H1 (cell line): ENCODE results near the gene PGAP3. TPM values are rescaled to one million over a fixed set of nuclear protein-coding genes. Genes with fewer than 3 reads are reported as not detected.

Experiments used
- CTCF ChIA-PET: fragments of 300-600 bp; sonication (Branson Sonifier 250); formaldehyde crosslinking; loops from one replicate; lab custom pipeline; 2021; ENCODE audit not compliant: partially characterized antibody; lab: Charles Lee
- POLR2A ChIA-PET: fragments of 300-600 bp; sonication (Branson Sonifier 250); formaldehyde crosslinking; loops from one replicate; lab custom pipeline; 2021; ENCODE audit warnings: inconsistent platforms; ENCODE audit not compliant: partially characterized antibody; lab: Charles Lee
- DNase-seq, 2 experiments: peaks; one replicate each; pipeline versions ENCODE4 v3.0.0 to v3.0.0-alpha.2; 2010 to 2022; ENCODE audit warnings: low spot score in 2 of 2, low read depth in 1 of 2, mixed read lengths in 1 of 2
- FAIRE-seq: peaks from 2 replicates; lab custom pipeline; 2011; peaks lifted over from hg19 to GRCh38; lab: Jason Lieb, UNC
- H2AFZ ChIP-seq: 2 replicates; pipeline ENCODE4 v1.8.1; 2012; ENCODE audit warnings: low read length, inconsistent platforms
- H2AK5ac ChIP-seq: 2 replicates; pipeline ENCODE4 v1.6.1; 2013; ENCODE audit warnings: low read depth, low read length
- H2BK120ac ChIP-seq: replicated peaks from 2 replicates; pipeline ENCODE3; 2013; ENCODE audit warnings: low read depth, low read length, inconsistent platforms
- H2BK12ac ChIP-seq: 2 replicates; pipeline ENCODE4 v1.6.1; 2013; ENCODE audit warnings: low read depth, low read length
- H2BK15ac ChIP-seq: 2 replicates; pipeline ENCODE4 v1.6.1; 2013; ENCODE audit warnings: low read length
- H2BK20ac ChIP-seq: 2 replicates; pipeline ENCODE4 v1.6.1; 2013; ENCODE audit warnings: low read length
- H2BK5ac ChIP-seq: 2 replicates; pipeline ENCODE4 v1.6.1; 2013; ENCODE audit warnings: low read depth, low read length
- H3K14ac ChIP-seq: 2 replicates; pipeline ENCODE4 v1.6.1; 2013; ENCODE audit warnings: inconsistent platforms; ENCODE audit not compliant: insufficient read length
- H3K18ac ChIP-seq: 2 replicates; pipeline ENCODE4 v1.6.1; 2013; ENCODE audit warnings: low read length; ENCODE audit errors: extremely low read depth
- H3K23ac ChIP-seq: 2 replicates; pipeline ENCODE4 v1.6.1; 2013; ENCODE audit warnings: inconsistent platforms; ENCODE audit not compliant: insufficient read length
- H3K23me2 ChIP-seq: 2 replicates; pipeline ENCODE4 v1.6.1; 2013; ENCODE audit warnings: low read depth, low read length
- H3K27ac ChIP-seq: 2 replicates; pipeline ENCODE4 v1.6.1; 2011; ENCODE audit warnings: low read depth, low read length, inconsistent platforms
- H3K27me3 ChIP-seq, 4 experiments: replicated peaks in 1 of 4; 1 replicate in 1 of 4; 2 replicates in 3 of 4; pipeline versions ENCODE4 v1.6.1 to v1.8.1; 2011 to 2013; ENCODE audit warnings: low read length in 3 of 4, mild to moderate bottlenecking in 3 of 4, inconsistent platforms in 2 of 4, mixed read lengths in 2 of 4, moderate library complexity in 1 of 4; ENCODE audit not compliant: control insufficient read depth in 3 of 4, insufficient read depth in 3 of 4; ENCODE audit errors: extremely low read depth in 1 of 4
- H3K36me3 ChIP-seq, 4 experiments: 2 replicates each; pipeline versions ENCODE4 v1.6.1 to v1.8.1; 2011 to 2013; ENCODE audit warnings: mild to moderate bottlenecking in 4 of 4, low read length in 3 of 4, moderate library complexity in 2 of 4, control low read depth in 1 of 4, inconsistent platforms in 1 of 4; ENCODE audit not compliant: insufficient read depth in 4 of 4, control insufficient read depth in 2 of 4
- H3K4ac ChIP-seq: replicated peaks from 2 replicates; pipeline ENCODE3; 2013; ENCODE audit warnings: low read length, low read depth, mixed read lengths, inconsistent platforms; ENCODE audit not compliant: insufficient read length
- H3K4me1 ChIP-seq, 4 experiments: replicated peaks in 1 of 4; 1 replicate in 1 of 4; 2 replicates in 3 of 4; pipeline versions ENCODE4 v1.6.1 to v1.8.1; 2011 to 2013; ENCODE audit warnings: low read length in 3 of 4, inconsistent platforms in 2 of 4, mixed read lengths in 1 of 4; ENCODE audit not compliant: insufficient read depth in 4 of 4, control insufficient read depth in 3 of 4
- H3K4me2 ChIP-seq, 2 experiments: 2 replicates each; pipeline versions ENCODE4 v1.6.1 to v1.8.1; 2011 to 2013; ENCODE audit warnings: low read depth in 2 of 2, low read length in 2 of 2, control low read depth in 1 of 2, inconsistent platforms in 1 of 2, mild to moderate bottlenecking in 1 of 2; ENCODE audit not compliant: insufficient read depth in 1 of 2
- H3K4me3 ChIP-seq, 4 experiments: fragments of 200-600, 300-600 bp in 1 of 4; sonication (generic), shearing (Covaris generic), sonication (Bioruptor Twin) in 1 of 4; 2 replicates each; pipeline versions ENCODE4 v1.5.1 to v1.8.1; 2011 to 2016; ENCODE audit warnings: low read length in 4 of 4, low read depth in 3 of 4, control low read depth in 2 of 4, inconsistent platforms in 2 of 4, mild to moderate bottlenecking in 2 of 4, mixed read lengths in 1 of 4, moderate library complexity in 1 of 4; ENCODE audit not compliant: insufficient read depth in 2 of 4; ENCODE audit errors: extremely low read depth in 1 of 4
- H3K56ac ChIP-seq: replicated peaks from 2 replicates; pipeline ENCODE3; 2013; ENCODE audit warnings: low read depth, mild to moderate bottlenecking, mixed read lengths, low read length, inconsistent platforms; ENCODE audit not compliant: insufficient read length
- H3K79me1 ChIP-seq: 2 replicates; pipeline ENCODE4 v1.6.1; 2013; ENCODE audit warnings: low read depth, low read length, control low read depth
- H3K79me2 ChIP-seq, 2 experiments: 2 replicates each; pipeline versions ENCODE4 v1.6.1 to v1.8.1; 2012 to 2013; ENCODE audit warnings: low read length in 2 of 2, mild to moderate bottlenecking in 2 of 2, inconsistent platforms in 1 of 2; ENCODE audit not compliant: insufficient read depth in 2 of 2, control insufficient read depth in 1 of 2
- H3K9ac ChIP-seq, 4 experiments: replicated peaks in 1 of 4; 1 replicate in 1 of 4; 2 replicates in 3 of 4; pipeline versions ENCODE4 v1.6.1 to v1.8.1; 2011 to 2013; ENCODE audit warnings: low read depth in 3 of 4, low read length in 3 of 4, control low read depth in 2 of 4, mild to moderate bottlenecking in 2 of 4, moderate library complexity in 2 of 4, inconsistent platforms in 1 of 4; ENCODE audit errors: extremely low read depth in 1 of 4
- H3K9me3 ChIP-seq, 2 experiments: 2 replicates each; pipeline versions ENCODE4 v1.6.1 to v1.8.1; 2012 to 2013; ENCODE audit warnings: mild to moderate bottlenecking in 2 of 2, moderate library complexity in 2 of 2, control low read depth in 1 of 2, inconsistent platforms in 1 of 2, low read depth in 1 of 2, low read length in 1 of 2, mixed read lengths in 1 of 2; ENCODE audit not compliant: insufficient read depth in 2 of 2
- H4K20me1 ChIP-seq, 2 experiments: replicated peaks in 1 of 2; 2 replicates each; pipeline versions ENCODE3 to v1.8.1; 2011 to 2013; ENCODE audit warnings: inconsistent platforms in 2 of 2, low read length in 2 of 2, mild to moderate bottlenecking in 1 of 2; ENCODE audit not compliant: insufficient read depth in 2 of 2, control insufficient read depth in 1 of 2
- H4K5ac ChIP-seq: 2 replicates; pipeline ENCODE4 v1.6.1; 2013; ENCODE audit warnings: low read length, low read depth, mixed read lengths, inconsistent platforms; ENCODE audit not compliant: insufficient read length
- H4K8ac ChIP-seq: 2 replicates; pipeline ENCODE4 v1.8.0; 2013; ENCODE audit warnings: mild to moderate bottlenecking, moderate library complexity, low read length, inconsistent platforms; ENCODE audit not compliant: insufficient read depth; ENCODE audit errors: extremely low read depth
- H4K91ac ChIP-seq: replicated peaks from 2 replicates; pipeline ENCODE3; 2013; ENCODE audit warnings: low read length, mixed read lengths, inconsistent platforms; ENCODE audit not compliant: insufficient read length
- FOSL1 ChIP-seq: IDR thresholded peaks from 2 replicates; pipeline ENCODE4 v1.6.1; 2011; ENCODE audit warnings: mild to moderate bottlenecking, low read depth, low read length, moderate library complexity; ENCODE audit not compliant: insufficient read depth
- PHF8 ChIP-seq: fragments of 200-600 bp; sonication (generic); conservative IDR thresholded peaks from 2 replicates; pipeline ENCODE4 v1.7.1; 2012; ENCODE audit warnings: low read depth, mild to moderate bottlenecking, inconsistent platforms, low read length, moderate library complexity
- SIRT6 ChIP-seq: IDR thresholded peaks from one replicate; pipeline ENCODE4 v1.7.1; 2012; ENCODE audit warnings: low read length, inconsistent platforms
- SIX5 ChIP-seq: IDR thresholded peaks from 2 replicates; pipeline ENCODE4 v1.6.1; 2011; ENCODE audit warnings: mild to moderate bottlenecking, low read depth, low read length
- TBP ChIP-seq: IDR thresholded peaks from 2 replicates; pipeline ENCODE4 v1.6.1; 2011; ENCODE audit warnings: low read depth, low read length, improper control_type of control experiment
- WGBS, 2 experiments: shearing (Covaris generic) in 1 of 2; methylation state at CpG; one replicate each; pipeline versions ENCODE4 v1.1.6 to v1.1.7; 2013 to 2015; ENCODE audit warnings: low lambda C conversion rate in 2 of 2, mixed read lengths in 2 of 2, inconsistent platforms in 1 of 2, low coverage in 1 of 2, missing lambda C conversion rate in 1 of 2; ENCODE audit not compliant: insufficient replicate concordance in 2 of 2, insufficient coverage in 1 of 2, insufficient read length in 1 of 2; ENCODE audit errors: extremely low coverage in 1 of 2, missing lambda C conversion rate in 1 of 2; 5-methylcytosine and 5-hydroxymethylcytosine counted together
- polyA plus RNA-seq, 7 experiments: library from polyadenylated mRNA; depleted of rRNA in 3 of 7; stranded (reverse) in 5 of 7; unstranded in 2 of 7; fragments of >200 nt in 5 of 7; fragments of 200-250 nt in 2 of 7; gene quantifications; 1 replicate in 5 of 7; 2 replicates in 1 of 7; 4 replicates in 1 of 7; pipeline versions ENCODE4 v1.2.1 to v1.2.3, GENCODE V29; 2011 to 2013; ENCODE audit warnings: missing spikeins in 2 of 7, mixed read lengths in 2 of 7
- total RNA-seq: library from RNA; stranded (reverse); fragmentation: NEBNext Ultra II Directional; extraction: Animal tissue kit (Norgen Biotek cat#: 25700); gene quantifications from 2 replicates; pipeline ENCODE4 v1.2.1, GENCODE V29; 2021

Gene PGAP3
- total and polyA plus RNA-seq, 2 of the 8 experiments (the other 6 are each of a cell fraction or from before 2014, with no cell fraction given), result 21.0 to 30.7 TPM

DNA sequence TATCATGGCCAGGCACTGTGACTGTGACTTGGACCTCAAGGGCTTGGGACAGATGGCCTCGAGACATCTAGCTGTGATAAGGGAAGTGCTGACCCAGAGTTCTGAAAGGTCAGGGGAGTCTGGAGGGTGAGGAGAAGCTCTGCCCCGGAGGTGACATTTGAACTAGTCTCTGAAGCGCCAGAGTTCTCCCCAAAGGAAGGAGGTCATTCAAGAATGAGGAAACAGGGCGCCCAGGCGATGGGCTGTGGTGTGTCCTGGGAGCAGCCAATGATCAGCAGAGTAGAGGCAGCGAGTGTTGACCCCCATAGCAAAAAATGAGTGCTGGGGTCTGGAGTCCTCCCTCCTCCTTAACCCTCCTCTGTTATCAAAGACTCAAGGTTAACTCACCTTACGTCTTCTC is 46.0 kb downstream of the PGAP3 start:
- no peak for FAIRE-seq
- Histone ChIP-seq H2AFZ (no peak overlapping the region), H4K20me1 (peaks cover 3 to 29% of the 10 kb centered on the region in 2 experiments), H3K14ac (no peak overlapping the region), H3K27me3 (0 out of 7 replicates have a peak, but pooled peaks cover 0 to 3% (median 0%) of the 10 kb centered on the region in 4 experiments), H3K36me3 (no peaks in the 10 kb centered on the region), H4K5ac (no peak overlapping the region), H2AK5ac (no peak overlapping the region), H2BK20ac (no peak overlapping the region), H3K79me2 (peaks cover 8 to 74% of the 10 kb centered on the region in 2 experiments), H3K4me1 (peaks cover 7 to 21% (median 15%) of the 10 kb centered on the region in 4 experiments), H3K23me2 (peaks cover 8% of the 10 kb centered on the region), H3K9me3 (no peaks in the 10 kb centered on the region), H3K27ac (no peak overlapping the region), H3K9ac (no peak overlapping the region), H2BK15ac (0 out of 2 replicates have a peak overlapping the region, but pooled peaks have one; percentile 61), H2BK5ac (no peak overlapping the region), H3K23ac (no peak overlapping the region), H3K56ac (no peak overlapping the region), H2BK120ac (no peak overlapping the region), H4K91ac (no peak overlapping the region), H4K8ac (no peak overlapping the region), H2BK12ac (no peak overlapping the region), H3K18ac (no peak overlapping the region), H3K4ac (no peak overlapping the region), H3K4me3 (no peak overlapping the region), H3K79me1 (peaks cover 43% of the 10 kb centered on the region), H3K4me2 (no peak overlapping the region)
- POLR2A ChIA-PET, result interaction anchor here (0.7 to 7.7 kb wide), 6 partner anchors 9 to 55 kb away, joined by 3 to 39 read pairs (median 3); no protein-coding TSS in a partner anchor
- no peak for TF ChIP-seq PHF8
- TF ChIP-seq TBP, result no peak
- TF ChIP-seq FOSL1, result no peak
- no peak for TF ChIP-seq SIRT6
- no peak for TF ChIP-seq SIX5
- no peak for DNase-seq
- 83% methylated on average over 7 of the region's 7 CpGs; no CpG with 5 or more reads in 1 of the 2 experiments for WGBS, 2 experiments
- CTCF ChIA-PET, result interaction anchor here (0.6 to 49.2 kb wide), 5 partner anchors 10 to 134 kb away, joined by 3 to 1885 read pairs (median 133); partner anchors contain the start of genes ERBB2, PGAP3, PNMT and PPP1R1B
